HEK293 (cell line): ENCODE data around the gene RBMS3.

ENCODE experiments used
- KLF16 ChIP-seq: fragments of 450-650 bp; formaldehyde crosslinking; IDR thresholded peaks from 2 replicates; pipeline ENCODE4 v1.5.1; 2017; ENCODE audit warnings: missing biosample characterization, missing genetic modification characterization
- PRDM1 ChIP-seq: fragments of 450-650 bp; formaldehyde crosslinking; IDR thresholded peaks from 2 replicates; pipeline ENCODE4; 2016; ENCODE audit warnings: missing biosample characterization, missing genetic modification characterization
- ZBTB7A ChIP-seq: fragments of 450-650 bp; formaldehyde crosslinking; IDR thresholded peaks from 2 replicates; pipeline ENCODE4 v1.5.1; 2016; ENCODE audit warnings: low read depth, missing biosample characterization, missing genetic modification characterization
- ZNF221 ChIP-seq: fragments of 450-650 bp; formaldehyde crosslinking; IDR thresholded peaks from 2 replicates; pipeline ENCODE4 v1.5.1; 2017; ENCODE audit warnings: missing biosample characterization, missing genetic modification characterization, borderline replicate concordance
- ZNF23 ChIP-seq: fragments of 450-650 bp; formaldehyde crosslinking; IDR thresholded peaks from 2 replicates; pipeline ENCODE4 v1.5.1; 2016; ENCODE audit warnings: missing biosample characterization, missing genetic modification characterization, borderline replicate concordance
- ZNF785 ChIP-seq: fragments of 450-650 bp; formaldehyde crosslinking; IDR thresholded peaks from 2 replicates; pipeline ENCODE4 v1.5.1; 2016; ENCODE audit warnings: missing biosample characterization, missing genetic modification characterization
- TF ChIP-seq, protein P1 (sequence below): fragments of 450-650 bp; formaldehyde crosslinking; IDR thresholded peaks from 2 replicates; pipeline ENCODE4 v1.5.1; 2016; ENCODE audit warnings: missing biosample characterization, missing genetic modification characterization
- TF ChIP-seq, protein P2 (sequence below): fragments of 450-650 bp; formaldehyde crosslinking; IDR thresholded peaks from 2 replicates; pipeline ENCODE4 v1.5.1; 2016; ENCODE audit warnings: missing biosample characterization, missing genetic modification characterization
- TF ChIP-seq, protein P3 (sequence below): fragments of 450-650 bp; formaldehyde crosslinking; IDR thresholded peaks from 2 replicates; pipeline ENCODE4 v1.5.1; 2016; ENCODE audit warnings: missing biosample characterization, missing genetic modification characterization

DNA sequence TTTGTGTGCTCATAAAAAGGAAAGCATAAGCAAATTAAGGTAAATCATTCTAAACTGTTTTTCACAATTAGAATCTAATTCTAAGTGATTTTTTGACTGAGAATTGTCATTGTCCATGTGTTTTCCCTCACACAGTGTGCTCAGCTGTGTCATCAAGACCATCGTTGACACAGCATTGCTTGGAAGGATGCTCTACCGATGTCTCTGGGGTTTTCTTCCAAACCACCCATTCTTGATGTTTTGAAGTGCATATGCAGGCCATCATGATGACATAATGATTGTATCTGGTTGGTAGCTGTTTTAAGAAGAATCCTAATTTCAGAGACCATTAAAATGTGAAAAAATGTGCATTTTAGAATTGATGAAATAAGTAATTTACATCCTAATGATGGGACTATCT lies 347.9 kb downstream of the RBMS3 start:
- TF ChIP-seq, protein P1, sequence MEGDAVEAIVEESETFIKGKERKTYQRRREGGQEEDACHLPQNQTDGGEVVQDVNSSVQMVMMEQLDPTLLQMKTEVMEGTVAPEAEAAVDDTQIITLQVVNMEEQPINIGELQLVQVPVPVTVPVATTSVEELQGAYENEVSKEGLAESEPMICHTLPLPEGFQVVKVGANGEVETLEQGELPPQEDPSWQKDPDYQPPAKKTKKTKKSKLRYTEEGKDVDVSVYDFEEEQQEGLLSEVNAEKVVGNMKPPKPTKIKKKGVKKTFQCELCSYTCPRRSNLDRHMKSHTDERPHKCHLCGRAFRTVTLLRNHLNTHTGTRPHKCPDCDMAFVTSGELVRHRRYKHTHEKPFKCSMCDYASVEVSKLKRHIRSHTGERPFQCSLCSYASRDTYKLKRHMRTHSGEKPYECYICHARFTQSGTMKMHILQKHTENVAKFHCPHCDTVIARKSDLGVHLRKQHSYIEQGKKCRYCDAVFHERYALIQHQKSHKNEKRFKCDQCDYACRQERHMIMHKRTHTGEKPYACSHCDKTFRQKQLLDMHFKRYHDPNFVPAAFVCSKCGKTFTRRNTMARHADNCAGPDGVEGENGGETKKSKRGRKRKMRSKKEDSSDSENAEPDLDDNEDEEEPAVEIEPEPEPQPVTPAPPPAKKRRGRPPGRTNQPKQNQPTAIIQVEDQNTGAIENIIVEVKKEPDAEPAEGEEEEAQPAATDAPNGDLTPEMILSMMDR, result no peak
- TF ChIP-seq, protein P2, sequence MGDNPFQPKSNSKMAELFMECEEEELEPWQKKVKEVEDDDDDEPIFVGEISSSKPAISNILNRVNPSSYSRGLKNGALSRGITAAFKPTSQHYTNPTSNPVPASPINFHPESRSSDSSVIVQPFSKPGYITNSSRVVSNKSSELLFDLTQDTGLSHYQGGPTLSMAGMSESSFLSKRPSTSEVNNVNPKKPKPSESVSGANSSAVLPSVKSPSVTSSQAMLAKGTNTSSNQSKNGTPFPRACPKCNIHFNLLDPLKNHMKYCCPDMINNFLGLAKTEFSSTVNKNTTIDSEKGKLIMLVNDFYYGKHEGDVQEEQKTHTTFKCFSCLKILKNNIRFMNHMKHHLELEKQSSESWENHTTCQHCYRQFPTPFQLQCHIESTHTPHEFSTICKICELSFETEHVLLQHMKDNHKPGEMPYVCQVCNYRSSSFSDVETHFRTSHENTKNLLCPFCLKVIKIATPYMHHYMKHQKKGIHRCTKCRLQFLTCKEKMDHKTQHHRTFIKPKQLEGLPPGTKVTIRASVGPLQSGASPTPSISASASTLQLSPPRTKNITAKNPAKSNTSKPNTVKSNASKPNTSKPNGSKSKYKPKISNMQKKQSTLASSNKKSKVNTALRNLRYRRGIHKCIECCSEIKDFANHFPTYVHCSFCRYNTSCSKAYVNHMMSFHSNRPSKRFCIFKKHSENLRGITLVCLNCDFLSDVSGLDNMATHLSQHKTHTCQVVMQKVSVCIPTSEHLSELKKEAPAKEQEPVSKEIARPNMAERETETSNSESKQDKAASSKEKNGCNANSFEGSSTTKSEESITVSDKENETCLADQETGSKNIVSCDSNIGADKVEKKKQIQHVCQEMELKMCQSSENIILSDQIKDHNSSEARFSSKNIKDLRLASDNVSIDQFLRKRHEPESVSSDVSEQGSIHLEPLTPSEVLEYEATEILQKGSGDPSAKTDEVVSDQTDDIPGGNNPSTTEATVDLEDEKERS (tag by site-specific recombination), result no peak
- no peak for TF ChIP-seq ZNF221 (tag by site-specific recombination)
- no peak for TF ChIP-seq KLF16
- TF ChIP-seq ZNF23 (tag by site-specific recombination), result no peak
- TF ChIP-seq ZBTB7A (tag by site-specific recombination), result no peak
- TF ChIP-seq, protein P3, sequence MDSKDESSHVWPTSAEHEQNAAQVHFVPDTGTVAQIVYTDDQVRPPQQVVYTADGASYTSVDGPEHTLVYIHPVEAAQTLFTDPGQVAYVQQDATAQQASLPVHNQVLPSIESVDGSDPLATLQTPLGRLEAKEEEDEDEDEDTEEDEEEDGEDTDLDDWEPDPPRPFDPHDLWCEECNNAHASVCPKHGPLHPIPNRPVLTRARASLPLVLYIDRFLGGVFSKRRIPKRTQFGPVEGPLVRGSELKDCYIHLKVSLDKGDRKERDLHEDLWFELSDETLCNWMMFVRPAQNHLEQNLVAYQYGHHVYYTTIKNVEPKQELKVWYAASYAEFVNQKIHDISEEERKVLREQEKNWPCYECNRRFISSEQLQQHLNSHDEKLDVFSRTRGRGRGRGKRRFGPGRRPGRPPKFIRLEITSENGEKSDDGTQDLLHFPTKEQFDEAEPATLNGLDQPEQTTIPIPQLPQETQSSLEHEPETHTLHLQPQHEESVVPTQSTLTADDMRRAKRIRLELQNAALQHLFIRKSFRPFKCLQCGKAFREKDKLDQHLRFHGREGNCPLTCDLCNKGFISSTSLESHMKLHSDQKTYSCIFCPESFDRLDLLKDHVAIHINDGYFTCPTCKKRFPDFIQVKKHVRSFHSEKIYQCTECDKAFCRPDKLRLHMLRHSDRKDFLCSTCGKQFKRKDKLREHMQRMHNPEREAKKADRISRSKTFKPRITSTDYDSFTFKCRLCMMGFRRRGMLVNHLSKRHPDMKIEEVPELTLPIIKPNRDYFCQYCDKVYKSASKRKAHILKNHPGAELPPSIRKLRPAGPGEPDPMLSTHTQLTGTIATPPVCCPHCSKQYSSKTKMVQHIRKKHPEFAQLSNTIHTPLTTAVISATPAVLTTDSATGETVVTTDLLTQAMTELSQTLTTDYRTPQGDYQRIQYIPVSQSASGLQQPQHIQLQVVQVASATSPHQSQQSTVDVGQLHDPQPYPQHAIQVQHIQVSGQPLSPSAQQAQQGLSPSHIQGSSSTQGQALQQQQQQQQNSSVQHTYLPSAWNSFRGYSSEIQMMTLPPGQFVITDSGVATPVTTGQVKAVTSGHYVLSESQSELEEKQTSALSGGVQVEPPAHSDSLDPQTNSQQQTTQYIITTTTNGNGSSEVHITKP (tag by site-specific recombination), result no peak
- TF ChIP-seq PRDM1 (tag by site-specific recombination), result no peak
- no peak for TF ChIP-seq ZNF785
